ENCODE measurements around the gene PLD4.

Gene PLD4

DNA sequence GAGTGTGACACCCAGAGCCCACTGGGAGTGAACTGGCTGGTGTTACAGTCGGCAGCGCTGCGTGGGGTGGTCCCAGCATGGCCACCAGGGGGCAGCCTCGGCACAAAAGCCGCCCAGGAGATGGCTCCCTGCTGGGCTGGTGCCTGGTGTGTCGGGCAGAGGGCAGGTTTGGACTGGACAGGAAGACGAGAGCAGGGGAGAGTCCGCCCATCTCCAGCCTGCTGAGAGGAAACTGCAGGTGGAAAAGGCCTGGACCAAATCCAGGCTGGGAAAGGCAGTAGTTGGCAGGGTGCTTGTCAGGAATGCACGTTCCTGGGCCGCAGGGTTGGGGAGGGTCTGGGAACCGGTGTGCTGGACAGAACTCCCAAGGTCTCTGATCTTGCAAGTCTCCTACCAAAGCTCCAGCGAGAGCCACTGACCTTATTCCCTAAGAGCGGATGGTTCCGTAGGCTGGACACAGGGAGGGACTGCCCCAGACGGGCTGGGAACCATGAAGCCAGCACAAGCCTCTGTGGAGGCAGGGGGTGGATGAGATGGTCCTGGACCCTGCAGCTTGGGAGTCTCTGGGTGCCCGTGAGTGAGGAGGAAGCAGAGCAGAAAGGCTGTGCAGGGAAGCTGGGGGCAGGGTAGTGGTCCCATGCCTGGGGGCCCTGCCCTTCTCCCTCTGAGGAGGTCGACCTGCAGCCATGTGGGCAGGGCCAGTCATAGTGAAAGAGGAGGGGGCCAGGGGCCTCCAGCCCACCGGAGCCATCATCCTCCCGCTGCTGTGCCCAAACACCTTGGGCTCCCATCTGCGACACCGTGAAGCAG is 51.7 kb downstream of the PLD4 start:
- DNase-seq, result peak; percentile 58

DNA sequence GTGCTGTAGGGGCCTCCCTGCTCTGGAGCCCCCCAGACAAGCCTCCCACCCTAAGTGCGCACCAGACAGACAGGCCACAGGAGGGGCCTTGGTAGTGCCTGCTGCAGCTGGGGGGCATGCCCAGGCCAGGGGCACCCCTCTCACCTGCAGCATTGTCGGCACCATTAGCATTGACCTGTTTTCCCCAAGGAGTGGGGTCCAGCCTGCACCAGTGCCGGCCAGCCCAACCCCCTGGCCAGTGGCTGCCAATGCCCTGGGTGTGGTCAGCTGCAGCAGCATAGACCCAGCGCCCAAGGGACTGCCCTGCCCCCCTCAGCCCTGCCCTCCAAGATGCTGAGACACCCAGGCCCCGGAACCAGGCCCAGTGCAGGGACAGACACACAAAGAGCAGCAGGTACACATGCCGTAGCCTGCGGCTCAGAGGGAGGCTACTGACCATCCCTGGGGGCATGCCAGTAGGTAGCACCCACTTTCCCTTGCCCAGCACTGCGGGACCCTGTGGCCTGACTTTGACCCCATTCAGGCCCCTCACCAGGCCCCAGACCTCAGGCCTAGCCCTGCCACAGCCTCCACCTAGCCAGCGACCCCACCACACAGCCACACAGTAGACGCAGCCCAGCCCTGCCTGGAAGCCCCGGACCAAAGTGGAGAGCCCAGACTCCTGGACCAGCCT is 52.5 kb downstream of the PLD4 start:
- DNase-seq, result no peak

DNA sequence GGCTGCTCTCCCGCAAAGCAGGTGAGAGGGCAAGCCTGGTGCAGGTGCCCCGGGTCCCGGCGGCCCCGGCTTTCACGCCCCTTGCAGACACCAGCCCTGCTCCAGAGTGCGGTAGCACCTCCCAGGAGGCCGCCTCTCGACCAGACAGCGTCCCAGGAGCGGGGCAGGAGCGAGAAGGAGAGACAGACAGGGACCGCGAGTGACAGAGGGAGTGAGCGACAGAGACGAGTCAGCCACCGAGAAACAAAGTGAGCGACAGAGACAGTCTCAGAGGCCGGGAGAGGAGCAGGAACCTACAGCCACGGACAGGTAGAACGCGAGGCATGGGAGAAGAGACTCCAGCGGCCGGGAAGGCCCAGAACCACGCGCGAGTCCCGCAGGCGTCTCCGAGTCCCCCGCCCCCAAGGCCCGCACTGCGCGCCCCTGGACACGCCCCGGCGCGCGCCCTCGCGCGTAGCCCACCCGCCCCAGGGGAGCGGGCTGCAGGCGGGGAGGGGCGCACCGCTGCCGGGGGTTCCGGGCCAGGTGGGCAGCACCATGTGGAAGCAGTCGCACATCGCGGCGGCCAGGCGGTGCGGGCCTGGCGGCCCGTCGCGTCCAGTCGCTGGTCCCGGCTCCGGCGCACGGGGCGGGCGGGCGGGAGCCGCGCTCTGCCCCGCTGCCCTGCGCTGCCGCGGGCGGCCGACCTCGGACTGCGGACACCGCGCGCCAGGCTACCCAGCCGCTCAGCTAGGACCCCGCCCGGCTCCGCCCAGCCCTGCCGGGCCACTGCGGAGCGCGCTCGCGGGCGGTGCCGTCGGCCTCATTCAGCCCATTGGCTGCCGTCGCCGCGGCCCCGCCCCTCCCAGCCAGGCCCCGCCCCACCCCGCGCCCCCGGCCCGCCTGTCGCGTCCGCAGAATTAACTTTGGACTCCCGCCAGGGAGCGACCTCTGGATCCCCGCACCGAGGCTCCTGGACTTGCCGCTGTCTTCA is 53.3 kb downstream of the PLD4 start, which contains the start of gene AHNAK2:
AHNAK2 (minus strand) TSS at position 694 of the 973 bp plus-strand sequence; CDS start at position 557, 137 bp downstream.
- DNase-seq, result peak; percentile 70

DNA sequence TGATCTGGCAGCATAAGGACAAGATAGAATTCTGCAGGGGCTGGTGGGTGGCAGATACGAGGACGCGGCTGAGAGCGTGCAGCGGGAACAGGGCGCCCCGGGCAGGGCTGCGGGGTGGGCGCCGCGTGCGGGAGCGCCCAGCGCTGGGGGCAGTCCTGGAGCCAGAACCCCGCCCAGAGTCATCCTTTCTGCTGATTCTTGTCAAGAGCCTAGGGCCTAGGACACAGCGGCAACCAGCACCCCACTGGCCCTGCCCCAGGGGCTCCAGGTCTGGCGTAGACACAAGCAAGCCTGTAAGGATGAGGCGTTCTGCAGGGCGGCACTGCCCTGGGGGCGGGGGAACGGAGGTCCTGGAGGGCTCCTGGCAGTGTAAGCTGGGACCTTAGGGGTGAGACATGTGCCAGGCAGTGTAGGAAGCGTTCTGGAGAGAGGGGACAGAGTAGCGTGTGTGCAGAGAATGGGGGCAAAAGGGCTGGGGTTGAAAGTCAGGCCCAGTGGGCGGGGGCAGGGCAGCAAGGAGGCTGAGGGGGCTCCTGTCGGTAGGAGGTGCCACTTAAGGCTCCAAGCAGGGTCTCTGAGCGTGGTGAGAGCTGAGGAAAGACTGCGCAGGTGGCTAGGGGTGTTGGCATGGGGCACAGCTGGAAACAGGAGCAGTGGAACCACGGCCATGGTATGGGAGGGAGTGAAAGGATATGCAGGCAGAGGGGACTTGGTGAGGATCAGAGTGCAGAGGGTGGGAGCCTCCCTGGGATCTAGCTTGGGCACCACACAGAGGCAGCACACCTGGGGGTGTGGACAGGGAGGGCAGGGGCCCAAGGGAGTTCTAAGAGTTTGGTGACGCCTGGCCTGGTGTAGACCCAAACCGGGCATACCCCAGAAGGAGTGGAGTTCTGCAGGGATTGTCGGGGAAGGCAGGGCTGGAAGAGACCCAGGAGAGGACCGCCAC is 54.3 kb downstream of the PLD4 start:
- no peak for DNase-seq

DNA sequence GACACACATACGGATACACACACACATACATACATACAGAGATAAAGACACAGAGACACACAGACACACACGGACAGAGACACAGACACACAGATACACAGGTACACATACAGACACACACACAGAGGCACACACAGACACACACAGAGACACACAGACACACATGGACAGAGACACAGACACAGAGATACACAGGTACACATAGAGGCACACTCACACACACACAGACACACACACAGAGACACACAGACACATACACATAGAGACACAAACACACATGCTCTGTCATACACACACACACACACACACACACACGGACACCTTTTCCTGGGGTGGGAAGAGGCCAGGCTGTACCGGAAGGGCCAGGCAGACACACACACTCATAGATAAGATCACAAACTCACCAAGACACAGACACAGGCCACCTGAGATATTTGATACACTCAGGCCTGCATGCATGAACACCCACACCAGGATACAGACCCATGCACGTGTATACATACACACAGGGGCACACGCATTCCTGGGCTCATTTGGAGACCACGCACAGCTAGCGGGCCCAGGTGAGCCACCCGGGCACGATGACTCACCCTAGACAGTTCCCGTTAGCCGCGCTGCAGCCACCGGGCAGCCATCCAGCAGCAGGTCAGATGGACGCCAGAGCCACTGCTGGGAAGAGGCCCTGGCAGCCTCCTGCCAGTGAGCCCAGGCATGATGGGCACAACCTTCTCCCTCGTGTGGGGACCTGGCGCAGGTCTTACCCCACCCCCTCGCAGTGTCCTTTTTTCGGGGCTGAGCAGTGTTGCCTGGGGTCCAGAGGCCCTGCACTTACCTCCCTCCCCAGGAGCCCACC is 55.3 kb downstream of the PLD4 start:
- DNase-seq, result no peak

DNA sequence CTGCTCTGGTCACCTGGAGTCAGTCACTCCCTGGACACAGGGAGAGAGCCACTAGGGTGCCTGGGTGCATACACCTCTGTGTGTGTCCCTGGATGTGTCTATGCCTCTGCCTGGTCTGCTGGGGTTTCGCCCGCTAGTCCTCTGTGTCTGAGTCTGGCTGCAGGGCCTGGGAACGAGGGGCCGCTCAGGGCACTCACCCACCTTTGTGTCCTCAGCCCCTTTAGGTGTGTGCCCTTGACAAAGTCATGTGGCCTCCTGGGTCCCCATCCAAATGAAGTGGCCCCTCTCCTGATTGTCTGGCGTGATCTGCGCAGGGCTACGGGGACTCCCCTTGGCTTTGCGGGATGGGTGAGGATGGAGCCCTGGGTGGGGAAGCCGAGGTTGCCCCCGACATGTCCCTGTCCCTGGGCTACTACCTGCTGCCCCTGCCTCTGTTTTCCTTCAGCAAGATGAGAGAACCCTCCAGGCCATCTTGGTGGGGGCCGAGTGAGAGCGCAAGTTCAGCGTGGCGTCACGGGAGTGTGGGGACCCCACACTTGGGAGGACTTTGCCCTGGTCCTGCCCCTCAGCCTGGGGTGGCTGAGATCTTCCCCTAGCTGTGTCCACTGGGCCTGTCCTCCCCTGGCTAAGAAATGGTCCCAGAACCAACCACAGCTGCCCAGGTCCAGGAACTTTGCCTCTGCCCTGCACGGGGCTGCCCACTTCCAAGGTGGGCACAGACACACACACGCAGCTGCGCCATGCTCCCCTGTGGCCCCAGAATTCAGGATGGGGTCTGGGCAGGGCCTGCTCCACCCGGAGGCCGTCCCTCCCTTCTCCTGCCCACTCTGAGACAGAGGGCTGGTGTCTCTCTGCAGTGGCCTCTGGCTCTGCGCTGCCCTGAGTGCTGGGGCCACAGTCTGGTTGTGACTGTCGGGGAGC is 56.2 kb downstream of the PLD4 start:
- no peak for DNase-seq

DNA sequence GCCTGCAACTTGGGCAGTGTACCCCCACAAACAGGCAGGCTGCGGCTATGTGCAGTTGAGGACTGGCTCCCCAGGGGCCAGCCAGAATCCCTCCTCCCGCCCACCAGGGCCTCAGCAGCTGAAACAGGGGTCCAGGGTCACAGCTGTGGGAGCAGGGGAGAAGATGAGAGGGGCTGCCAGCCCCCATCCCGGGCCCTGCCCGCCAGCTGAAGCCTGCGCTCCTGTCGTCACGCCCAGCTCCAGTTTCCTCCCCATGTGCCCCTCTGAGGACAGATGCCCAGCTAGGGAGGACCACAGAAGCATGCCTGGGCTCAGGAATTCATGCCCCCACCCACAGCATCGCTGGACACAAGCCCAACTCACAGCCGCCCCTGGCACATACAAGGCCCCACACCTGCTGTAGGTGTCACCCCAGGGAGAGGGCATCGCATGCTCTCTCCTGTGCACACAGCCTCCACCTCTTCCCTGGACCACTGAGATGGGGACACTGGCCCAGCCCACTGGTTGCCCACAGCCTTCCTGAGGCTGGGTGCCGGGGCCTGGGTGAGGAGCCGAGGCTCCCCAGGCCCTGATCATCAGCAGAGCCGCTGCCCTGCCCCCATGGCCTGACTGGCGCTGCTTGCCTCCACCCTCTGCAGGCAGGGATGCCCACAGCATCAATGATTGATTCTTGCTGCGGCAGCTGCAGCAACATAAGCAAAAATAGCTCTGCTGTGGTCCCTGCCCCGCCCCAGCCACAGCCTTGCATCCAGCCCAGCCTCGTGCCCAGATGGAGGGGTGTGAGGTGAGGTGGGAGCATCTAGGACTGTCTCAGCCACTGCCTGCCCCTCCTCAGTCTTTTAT is 57.2 kb downstream of the PLD4 start:
- no peak for DNase-seq

DNA sequence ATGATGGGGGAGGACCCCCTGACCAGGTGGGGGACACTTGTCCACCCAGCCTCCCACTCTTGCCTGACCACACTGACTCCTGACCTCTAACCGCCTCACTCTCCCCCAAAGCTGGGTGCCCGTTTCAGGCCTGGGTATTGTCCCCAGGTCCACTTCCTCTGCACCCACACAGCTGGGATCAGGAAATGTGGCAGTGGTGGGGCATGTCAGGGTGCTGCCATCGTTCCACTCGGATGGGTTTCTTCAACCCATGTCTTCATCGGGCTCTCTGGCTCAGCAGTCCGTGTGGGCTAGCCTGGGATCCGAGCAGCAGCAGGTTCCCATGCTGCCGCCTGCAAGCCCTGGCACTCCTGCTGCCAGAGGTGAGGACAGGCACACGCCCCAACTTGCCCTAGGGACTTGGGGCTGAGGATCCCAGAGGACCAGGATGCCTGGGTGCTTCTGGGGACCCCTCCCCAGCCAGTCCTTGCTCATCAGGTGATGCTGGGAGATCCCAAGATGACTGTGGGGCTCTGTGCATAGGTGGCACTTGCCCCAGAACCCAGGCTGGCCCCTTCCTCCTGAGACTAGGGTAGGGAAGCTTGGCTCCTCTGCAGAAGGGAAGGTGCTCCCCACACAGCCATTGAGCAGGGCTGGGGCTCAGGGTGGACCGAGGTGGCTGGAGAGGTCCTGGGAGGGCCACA is 58.0 kb downstream of the PLD4 start:
- DNase-seq, result no peak
